Bronchial smooth muscle cell (primary cell): Measurements from ENCODE around the gene DAW1. TPM values are rescaled to one million over a fixed set of nuclear protein-coding genes. Genes with fewer than 3 reads are reported as not detected.

ENCODE experiments used
- total RNA-seq: library from RNA; depleted of rRNA; stranded (reverse); fragments of >200 nt; gene quantifications from 2 replicates; pipeline ENCODE4 v1.2.1, GENCODE V29; 2014

The DAW1 gene
- total RNA-seq, result 0.16 TPM in 1 of 2 replicates, not detected in the other

DNA sequence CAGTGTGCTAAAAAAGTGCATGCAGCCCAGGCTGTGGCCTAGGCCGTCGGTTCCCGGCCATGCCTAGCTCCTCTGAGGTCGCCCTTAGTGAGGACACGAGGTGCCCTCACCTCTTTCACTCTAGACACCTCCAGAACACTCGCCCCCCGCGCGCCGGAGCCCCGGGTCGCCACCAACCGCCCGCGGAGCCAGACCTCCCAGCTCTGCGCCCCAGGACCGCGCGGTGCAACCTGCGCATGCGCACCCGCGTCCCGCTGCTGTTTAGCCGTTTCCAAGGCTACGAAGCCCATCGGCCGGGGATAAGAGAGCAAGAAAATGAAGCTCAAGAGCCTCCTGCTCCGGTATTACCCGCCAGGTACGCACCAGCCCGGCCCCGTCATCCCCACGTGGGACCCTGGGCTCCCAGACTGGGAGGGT, at the start of gene DAW1:
DAW1 (plus strand) TSS at position 257 of the 417 bp plus-strand sequence; CDS start at position 316, 59 bp downstream.

Other genes with a start within 250 kb of the DAW1 start
- gene SCYGR5, start 204.8 kb upstream of the DAW1 start, total RNA-seq, result not detected in 2 replicates
- gene SLC19A3, start 153.6 kb upstream of the DAW1 start, total RNA-seq, result under 0.01 and 0.16 TPM in 2 replicates
- not detected in 2 replicates for gene SCYGR6, start 146.9 kb upstream of the DAW1 start, total RNA-seq
- not detected in 2 replicates for gene SCYGR7, start 143.3 kb upstream of the DAW1 start, total RNA-seq
- gene SCYGR8, start 125.7 kb upstream of the DAW1 start, total RNA-seq, result not detected in 2 replicates
- not detected in 2 replicates for gene CCL20, start 57.8 kb upstream of the DAW1 start, total RNA-seq